GM12892 (cell line): ENCODE measurements around the gene PRKCH.

ENCODE experiments used
- POLR2A ChIP-seq: IDR thresholded peaks from 2 replicates; pipeline ENCODE4 v1.6.1; 2011; ENCODE audit warnings: low read depth, low read length, control low read depth
- POLR2AphosphoS5 ChIP-seq: IDR thresholded peaks from 2 replicates; pipeline ENCODE4 v1.6.1; 2011; ENCODE audit warnings: low read depth, low read length, control low read depth
- TAF1 ChIP-seq: IDR thresholded peaks from 2 replicates; pipeline ENCODE4 v1.6.1; 2011; ENCODE audit warnings: low read depth, mild to moderate bottlenecking, control low read depth, low read length, borderline replicate concordance

DNA sequence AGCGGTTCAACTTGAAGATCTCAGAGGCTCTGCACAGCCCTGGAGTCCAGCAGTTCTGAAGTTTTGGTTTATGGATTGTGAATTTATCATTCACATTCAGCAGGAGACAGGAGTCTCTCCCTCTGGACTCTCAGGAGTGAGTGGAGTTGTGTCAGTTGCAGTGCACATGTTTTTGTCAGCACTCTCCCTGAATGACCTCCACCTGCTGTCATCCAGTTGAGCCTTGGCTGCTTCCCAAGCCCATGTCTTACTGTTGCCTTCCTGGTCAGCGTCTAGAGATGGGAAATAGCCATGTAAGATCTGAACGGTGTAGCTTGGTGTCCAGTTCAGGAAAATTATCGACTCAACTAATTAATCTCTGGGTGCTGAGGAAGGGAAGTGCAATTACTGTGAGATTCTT is 133.2 kb downstream of the PRKCH start:
- TF ChIP-seq POLR2A: no peak
- TF ChIP-seq TAF1: no peak
- no peak for TF ChIP-seq POLR2AphosphoS5
